K562 (cell line): ENCODE results near the gene MN1. TPM values are rescaled to one million over a fixed set of nuclear protein-coding genes. Genes with fewer than 3 reads are reported as not detected.

Source experiments
- ATAC-seq: fragments of 200-7000 bp; cut with Tn5 transposase; 3 replicates; pipeline ENCODE4 v1.9.1; 2020; ENCODE audit warnings: moderate library complexity
- BruUV-seq: library from RNA; stranded (reverse); fragments of 400-500 nt; replicated peaks from 2 replicates; lab custom pipeline; 2021; lab: Mats Ljungman, UMichigan
- CTCF ChIA-PET: fragments of 300-600 bp; formaldehyde crosslinking; extraction: SDS; loops from one replicate; lab custom pipeline; 2021; ENCODE audit warnings: low intra/inter-chr PET ratio; lab: Yijun Ruan, JAX
- POLR2A ChIA-PET: fragments of 300-600, 350-650 bp; sonication (Branson Sonifier 250); formaldehyde crosslinking; extraction: SDS; loops from one replicate; lab custom pipeline; 2021; ENCODE audit warnings: antibody characterized with exemption, inconsistent platforms; lab: Yijun Ruan, JAX
- DNase-seq, 4 experiments: peaks; one replicate each; pipeline versions ENCODE4 v3.0.0 to v3.0.0-alpha.2; 2011 to 2018; ENCODE audit warnings: low spot score in 3 of 4, mixed read lengths in 3 of 4; ENCODE audit errors: extremely low read depth in 1 of 4
- FAIRE-seq: peaks from 2 replicates; lab custom pipeline; 2011; peaks lifted over from hg19 to GRCh38; lab: Jason Lieb, UNC
- H2AFZ ChIP-seq: 2 replicates; pipeline ENCODE4 v1.6.0; 2011; ENCODE audit warnings: low read depth, low read length, control low read depth, inconsistent platforms
- H3K27ac ChIP-seq: fragments of 200-600 bp; 3 replicates; pipeline ENCODE4 v1.8.0; 2011; ENCODE audit warnings: low read depth, mild to moderate bottlenecking, control low read depth, inconsistent platforms, low read length, moderate library complexity, mixed read lengths; ENCODE audit errors: extremely low read depth
- H3K27me3 ChIP-seq, 2 experiments: fragments of 300-600 bp in 1 of 2; 2 replicates in 1 of 2; 3 replicates in 1 of 2; pipeline versions ENCODE4 v1.6.0 to v1.8.0; 2011; ENCODE audit warnings: inconsistent platforms in 2 of 2, low read length in 2 of 2, mild to moderate bottlenecking in 1 of 2, mixed read lengths in 1 of 2, moderate library complexity in 1 of 2; ENCODE audit not compliant: control insufficient read depth in 2 of 2, insufficient read depth in 2 of 2
- H3K36me3 ChIP-seq: fragments of 300-600 bp; 3 replicates; pipeline ENCODE4 v1.8.0; 2011; ENCODE audit warnings: mild to moderate bottlenecking, low read length, inconsistent platforms; ENCODE audit not compliant: control insufficient read depth, insufficient read depth
- H3K4me1 ChIP-seq, 2 experiments: fragments of 200-600 bp in 1 of 2; replicated peaks in 1 of 2; 2 replicates in 1 of 2; 3 replicates in 1 of 2; pipeline versions ENCODE4 v1.5.1 to v1.8.0; 2011; ENCODE audit warnings: inconsistent platforms in 2 of 2, low read length in 2 of 2, mild to moderate bottlenecking in 1 of 2, mixed read lengths in 1 of 2, moderate library complexity in 1 of 2; ENCODE audit not compliant: control insufficient read depth in 2 of 2, insufficient read depth in 2 of 2
- H3K4me2 ChIP-seq: 2 replicates; pipeline ENCODE4 v1.6.1; 2011; ENCODE audit warnings: low read length, control low read depth, inconsistent platforms, mixed read lengths; ENCODE audit not compliant: insufficient read depth
- H3K4me3 ChIP-seq: fragments of 200-600 bp; sonication (generic), shearing (Covaris generic); 2 replicates; pipeline ENCODE4 v1.5.1; 2016; ENCODE audit warnings: control low read depth, inconsistent platforms
- H3K79me2 ChIP-seq: fragments of 200-600 bp; 3 replicates; pipeline ENCODE4 v1.8.0; 2011; ENCODE audit warnings: low read length, inconsistent platforms; ENCODE audit not compliant: control insufficient read depth, insufficient read depth
- H3K9ac ChIP-seq, 2 experiments: 2 replicates each; pipeline versions ENCODE4 v1.6.0 to v1.6.1; 2011; ENCODE audit warnings: low read depth in 2 of 2, low read length in 2 of 2, control low read depth in 1 of 2, inconsistent platforms in 1 of 2, mild to moderate bottlenecking in 1 of 2, mixed read lengths in 1 of 2; ENCODE audit not compliant: insufficient read depth in 1 of 2
- H3K9me1 ChIP-seq: one replicate; pipeline ENCODE4 v1.6.0; 2011; ENCODE audit warnings: inconsistent platforms, mild to moderate bottlenecking, low read length, moderate library complexity; ENCODE audit not compliant: control insufficient read depth, insufficient read depth
- H3K9me3 ChIP-seq: replicated peaks from 2 replicates; pipeline ENCODE4 v1.5.1; 2011; ENCODE audit warnings: low read depth, low read length, inconsistent platforms; ENCODE audit not compliant: control insufficient read depth, insufficient read depth
- H4K20me1 ChIP-seq: replicated peaks from 2 replicates; pipeline ENCODE4 v1.6.1; 2011; ENCODE audit warnings: low read length, inconsistent platforms, mixed read lengths; ENCODE audit not compliant: control insufficient read depth, insufficient read depth
- ARHGAP35 ChIP-seq: fragments of 450-650 bp; IDR thresholded peaks from 2 replicates; pipeline ENCODE4 v1.6.1; 2018; ENCODE audit not compliant: partially characterized antibody
- FOXA1 ChIP-seq: fragments of 450-650 bp; IDR thresholded peaks from 2 replicates; pipeline ENCODE4 v1.6.1; 2016; ENCODE audit warnings: mild to moderate bottlenecking, borderline replicate concordance
- GTF2B ChIP-seq: IDR thresholded peaks from 2 replicates; pipeline ENCODE4 v1.6.1; 2011; ENCODE audit not compliant: insufficient read length; ENCODE audit errors: extremely low read depth
- IFI16 ChIP-seq: fragments of 250-450 bp; sonication (Bioruptor Pico); IDR thresholded peaks from 2 replicates; pipeline ENCODE4 v2.1.2; 2022; ENCODE audit warnings: mild to moderate bottlenecking, inconsistent platforms
- MAZ ChIP-seq, 2 experiments: fragments of 450-650 bp in 1 of 2; sonication (generic) in 1 of 2; formaldehyde crosslinking; IDR thresholded peaks in 1 of 2; conservative IDR thresholded peaks in 1 of 2; 2 replicates each; pipeline versions ENCODE4 v1.4.0 to v1.5.0; 2020; ENCODE audit warnings: mild to moderate bottlenecking in 1 of 2, missing genetic modification reagents in 1 of 2
- NFATC3 ChIP-seq: fragments of 450-650 bp; IDR thresholded peaks from 2 replicates; pipeline ENCODE4 v1.6.1; 2017; ENCODE audit warnings: mild to moderate bottlenecking
- TAF9B ChIP-seq: fragments of 450-650 bp; IDR thresholded peaks from 2 replicates; pipeline ENCODE4 v1.6.1; 2018; ENCODE audit warnings: mild to moderate bottlenecking; ENCODE audit not compliant: partially characterized antibody
- ZBTB8A ChIP-seq: fragments of 450-650 bp; IDR thresholded peaks from 2 replicates; pipeline ENCODE4 v1.6.1; 2018; ENCODE audit warnings: mild to moderate bottlenecking, moderate library complexity; ENCODE audit not compliant: partially characterized antibody
- ZMIZ1 ChIP-seq, 2 experiments: fragments of 150-350 bp in 1 of 2; IDR thresholded peaks; 2 replicates each; pipeline ENCODE4 v1.6.1; 2012 to 2016; ENCODE audit warnings: low read depth in 2 of 2, low read length in 2 of 2, mild to moderate bottlenecking in 1 of 2, moderate library complexity in 1 of 2
- WGBS: fragments of 100-300 bp; shearing (Covaris generic); methylation state at CpG from one replicate; pipeline ENCODE4 v1.1.6; 2016; ENCODE audit warnings: low coverage, mixed read lengths; ENCODE audit not compliant: insufficient coverage; ENCODE audit errors: missing lambda C conversion rate; 5-methylcytosine and 5-hydroxymethylcytosine counted together
- in situ Hi-C: fragments of 300-500 bp; cut with MboI; formaldehyde crosslinking; loops from 4 replicates; pipeline ENCODE4 v1.15.0; 2018; ENCODE audit warnings: inconsistent platforms, mixed read lengths
- intact Hi-C: fragments of 100-400 bp; cut with micrococcal nuclease; formaldehyde crosslinking; loops from 2 replicates; pipeline ENCODE4 v1.14.2; 2022
- polyA plus RNA-seq, 8 experiments: library from polyadenylated mRNA; depleted of rRNA in 4 of 8; stranded (reverse) in 5 of 8; unstranded in 3 of 8; fragments of >200 nt; fragmentation: Nextera tagmentation in 2 of 8; fragmentation: Illumina TruSeq in 1 of 8; extraction: Ambion mirVana in 2 of 8; extraction: Trizol in 1 of 8; gene quantifications; 2 replicates each; pipeline versions ENCODE4 v1.2.1 to v1.2.3, GENCODE V29; 2011 to 2014; ENCODE audit warnings: inconsistent platforms in 1 of 8, missing spikeins in 1 of 8
- total RNA-seq, 7 experiments: library from RNA; depleted of rRNA in 6 of 7; stranded (reverse); fragments of >200 nt in 6 of 7; fragmentation: Illumina TruSeq in 2 of 7; extraction: Trizol in 2 of 7; gene quantifications; 2 replicates each; pipeline versions ENCODE4 v1.2.1 to v1.2.3, GENCODE V29; 2011 to 2021; ENCODE audit warnings: low replicate concordance in 1 of 7
- TF ChIP-seq, protein P1 (sequence below): IDR thresholded peaks from 2 replicates; pipeline ENCODE4 v1.6.1; 2011; ENCODE audit warnings: borderline replicate concordance, low read depth, mild to moderate bottlenecking, moderate library complexity, low read length; ENCODE audit not compliant: insufficient read depth, poor library complexity, severe bottlenecking
- TF ChIP-seq, protein P2 (sequence below): sonication (generic); formaldehyde crosslinking; IDR thresholded peaks from 2 replicates; pipeline ENCODE4 v1.8.1; 2023; ENCODE audit warnings: mild to moderate bottlenecking, missing genetic modification reagents

Gene MN1
- total and polyA plus RNA-seq, 9 of the 15 experiments (the other 6 are each of a cell fraction or from before 2014, with no cell fraction given) = under 0.01 to 0.05 (median 0.03) TPM; not detected in 5

DNA sequence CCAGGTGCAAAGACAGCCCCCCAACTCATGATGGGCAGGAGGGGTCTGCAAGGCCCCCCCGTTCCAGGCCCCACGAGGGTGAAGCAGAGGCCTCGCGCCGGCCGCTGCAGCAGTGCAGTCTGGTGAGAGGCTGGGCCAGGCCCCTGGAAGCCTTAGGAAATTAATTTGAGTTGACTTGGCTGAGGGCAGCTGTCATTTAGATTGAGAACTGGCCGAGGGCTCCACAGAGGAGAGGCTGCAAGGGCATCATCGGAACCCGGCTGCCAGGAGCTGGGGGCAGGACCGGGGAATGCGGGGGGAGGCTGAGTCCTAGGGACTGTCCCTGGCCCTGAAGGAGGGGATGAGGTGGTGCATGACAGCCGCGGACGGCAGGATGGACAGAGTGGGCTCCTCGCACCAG is 39.9 kb downstream of the MN1 start:
- no peak for ATAC-seq
- POLR2A ChIA-PET = no interaction called here
- 10% methylated on average over 8 of the region's 15 CpGs for WGBS
- TF ChIP-seq ZMIZ1 (IDR thresholded peaks at IDR 0.05; ENCODE audit: low read depth in 2 of 2, low read length in 2 of 2) = no peak
- TF ChIP-seq FOXA1 = no peak
- no peak for TF ChIP-seq NFATC3
- no peak for TF ChIP-seq IFI16 (CRISPR knock-in tag)
- no peak for TF ChIP-seq ZBTB8A
- TF ChIP-seq MAZ (CRISPR knock-in tag; conservative IDR thresholded peaks at IDR 0.05 in 1 of 2, IDR thresholded peaks at IDR 0.05 in 1 of 2) = no peak
- TF ChIP-seq TAF9B = no peak
- no peak for TF ChIP-seq ARHGAP35
- TF ChIP-seq, protein P1, sequence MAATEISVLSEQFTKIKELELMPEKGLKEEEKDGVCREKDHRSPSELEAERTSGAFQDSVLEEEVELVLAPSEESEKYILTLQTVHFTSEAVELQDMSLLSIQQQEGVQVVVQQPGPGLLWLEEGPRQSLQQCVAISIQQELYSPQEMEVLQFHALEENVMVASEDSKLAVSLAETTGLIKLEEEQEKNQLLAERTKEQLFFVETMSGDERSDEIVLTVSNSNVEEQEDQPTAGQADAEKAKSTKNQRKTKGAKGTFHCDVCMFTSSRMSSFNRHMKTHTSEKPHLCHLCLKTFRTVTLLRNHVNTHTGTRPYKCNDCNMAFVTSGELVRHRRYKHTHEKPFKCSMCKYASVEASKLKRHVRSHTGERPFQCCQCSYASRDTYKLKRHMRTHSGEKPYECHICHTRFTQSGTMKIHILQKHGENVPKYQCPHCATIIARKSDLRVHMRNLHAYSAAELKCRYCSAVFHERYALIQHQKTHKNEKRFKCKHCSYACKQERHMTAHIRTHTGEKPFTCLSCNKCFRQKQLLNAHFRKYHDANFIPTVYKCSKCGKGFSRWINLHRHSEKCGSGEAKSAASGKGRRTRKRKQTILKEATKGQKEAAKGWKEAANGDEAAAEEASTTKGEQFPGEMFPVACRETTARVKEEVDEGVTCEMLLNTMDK = no peak
- TF ChIP-seq, protein P2, sequence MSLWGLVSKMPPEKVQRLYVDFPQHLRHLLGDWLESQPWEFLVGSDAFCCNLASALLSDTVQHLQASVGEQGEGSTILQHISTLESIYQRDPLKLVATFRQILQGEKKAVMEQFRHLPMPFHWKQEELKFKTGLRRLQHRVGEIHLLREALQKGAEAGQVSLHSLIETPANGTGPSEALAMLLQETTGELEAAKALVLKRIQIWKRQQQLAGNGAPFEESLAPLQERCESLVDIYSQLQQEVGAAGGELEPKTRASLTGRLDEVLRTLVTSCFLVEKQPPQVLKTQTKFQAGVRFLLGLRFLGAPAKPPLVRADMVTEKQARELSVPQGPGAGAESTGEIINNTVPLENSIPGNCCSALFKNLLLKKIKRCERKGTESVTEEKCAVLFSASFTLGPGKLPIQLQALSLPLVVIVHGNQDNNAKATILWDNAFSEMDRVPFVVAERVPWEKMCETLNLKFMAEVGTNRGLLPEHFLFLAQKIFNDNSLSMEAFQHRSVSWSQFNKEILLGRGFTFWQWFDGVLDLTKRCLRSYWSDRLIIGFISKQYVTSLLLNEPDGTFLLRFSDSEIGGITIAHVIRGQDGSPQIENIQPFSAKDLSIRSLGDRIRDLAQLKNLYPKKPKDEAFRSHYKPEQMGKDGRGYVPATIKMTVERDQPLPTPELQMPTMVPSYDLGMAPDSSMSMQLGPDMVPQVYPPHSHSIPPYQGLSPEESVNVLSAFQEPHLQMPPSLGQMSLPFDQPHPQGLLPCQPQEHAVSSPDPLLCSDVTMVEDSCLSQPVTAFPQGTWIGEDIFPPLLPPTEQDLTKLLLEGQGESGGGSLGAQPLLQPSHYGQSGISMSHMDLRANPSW (CRISPR knock-in tag) = no peak
- TF ChIP-seq GTF2B = no peak

More for the DNA sequence above, 39.9 kb downstream of the MN1 start:
- DNase-seq = no peak
- intact Hi-C loops (no loop called here), in situ Hi-C loops (no loop called here)
- no TSS peak for BruUV-seq
- Histone ChIP-seq H3K27ac (no peak overlapping the region), H3K36me3 (no peaks in the 10 kb centered on the region), H3K9me3 (no peaks in the 10 kb centered on the region), H3K4me1 (no peaks in the 10 kb centered on the region; a peak in 1 of 5 replicates), H3K4me3 (no peak overlapping the region), H4K20me1 (no peaks in the 10 kb centered on the region), H3K4me2 (no peak overlapping the region), H3K9me1 (no peaks in the 10 kb centered on the region), H3K27me3 (peaks cover 0 to 21% of the 10 kb centered on the region in 2 experiments; a peak in 2 of 5 replicates), H3K9ac (no peak overlapping the region), H2AFZ (no peak overlapping the region), H3K79me2 (no peaks in the 10 kb centered on the region)
- CTCF ChIA-PET = no interaction called here
- FAIRE-seq = no peak
